B cell (primary cell): Measurements from ENCODE around the gene GSG1.

Experiments used
- CTCF ChIP-seq: fragments of 200-600 bp; IDR thresholded peaks from one replicate; pipeline ENCODE4 v1.8.0; 2022; ENCODE audit warnings: antibody characterized with exemption, mild to moderate bottlenecking
- EZH2 ChIP-seq: IDR thresholded peaks from 2 replicates; pipeline ENCODE4 v1.6.1; 2012; ENCODE audit warnings: borderline replicate concordance, low read depth, mild to moderate bottlenecking, moderate library complexity, low read length; ENCODE audit not compliant: insufficient read depth, poor library complexity, severe bottlenecking

GRCh38 chr12:13142747-13143146 lies 39.3 kb upstream of the GSG1 start:
- TF ChIP-seq CTCF (no peak), EZH2 (no peak)
